HG02763 (cell line): ENCODE data around the gene ZMYND10.

Source experiments
- ATAC-seq: cut with Tn5 transposase; IDR thresholded peaks from one replicate; pipeline ENCODE4 v1.9.1; 2021; ENCODE audit warnings: mild to moderate bottlenecking, moderate library complexity; ENCODE audit not compliant: unreplicated experiment

ZMYND10 gene

GRCh38 chr3:50350213-50350526, 4.6 kb upstream of the ZMYND10 start:
- ATAC-seq: no peak

- no peak for ATAC-seq
Observed at GRCh38 chr3:50347187-50347813, 1.8 kb upstream of the ZMYND10 start.

GRCh38 chr3:50345008-50345407, 524 bp downstream of the ZMYND10 start:
- no peak for ATAC-seq

- ATAC-seq: no peak
Observed at GRCh38 chr3:50342813-50343633, 2.5 kb downstream of the ZMYND10 start.

- no peak for ATAC-seq
Observed at GRCh38 chr3:50341996-50342650, 3.4 kb downstream of the ZMYND10 start.

GRCh38 chr3:50341537-50341936, 4.0 kb downstream of the ZMYND10 start:
- no peak for ATAC-seq

- ATAC-seq: no peak
Observed at GRCh38 chr3:50340448-50341329, 4.8 kb downstream of the ZMYND10 start, which contains the start of gene RASSF1. RASSF1 (minus strand) TSS chr3:50340836; CDS start chr3:50340805, 31 bp downstream.

- ATAC-seq: no peak
Observed at GRCh38 chr3:50340147-50340447, 5.4 kb downstream of the ZMYND10 start.

- no peak for ATAC-seq
Observed at GRCh38 chr3:50339485-50340146, 5.9 kb downstream of the ZMYND10 start.

GRCh38 chr3:50338965-50339364, 6.6 kb downstream of the ZMYND10 start:
- no peak for ATAC-seq

GRCh38 chr3:50337175-50337861, 8.2 kb downstream of the ZMYND10 start:
- ATAC-seq: peak; percentile 78

GRCh38 chr3:50336452-50337174, 8.9 kb downstream of the ZMYND10 start:
- ATAC-seq: peak; percentile 36

GRCh38 chr3:50334339-50335075, 11.0 kb downstream of the ZMYND10 start:
- no peak for ATAC-seq

- ATAC-seq: no peak
Observed at GRCh38 chr3:50333744-50334328, 11.7 kb downstream of the ZMYND10 start.

- ATAC-seq: no peak
Observed at GRCh38 chr3:50331364-50331907, 14.1 kb downstream of the ZMYND10 start.

GRCh38 chr3:50330330-50330729, 15.2 kb downstream of the ZMYND10 start:
- no peak for ATAC-seq

- peak; percentile 84 for ATAC-seq
Observed at GRCh38 chr3:50327943-50328691, 17.4 kb downstream of the ZMYND10 start, which contains the start of gene TUSC2. TUSC2 (minus strand) TSS chr3:50328223; CDS start chr3:50328099, 124 bp downstream.
